PC-3 (cell line): Measurements from ENCODE around the gene ZNF841. TPM values are rescaled to one million over a fixed set of nuclear protein-coding genes. Genes with fewer than 3 reads are reported as not detected.
A peak's percentile ranks its signal among the peaks of the same experiment; 100 is the strongest.
"Not testable (repeated sequence)": the region's sequence is repeated elsewhere in the genome, so short reads cannot be mapped to it uniquely, and the experiment has no call there.

Experiments used
- ATAC-seq: fragments of 200-7000 bp; cut with Tn5 transposase; 2 replicates; pipeline ENCODE4 v1.9.1; 2020; ENCODE audit warnings: mild to moderate bottlenecking, moderate library complexity
- BruUV-seq: library from RNA; stranded (reverse); fragments of 400-500 nt; replicated peaks from 2 replicates; lab custom pipeline; 2021; lab: Mats Ljungman, UMichigan
- CTCF ChIA-PET: fragments of 300-600 bp; sonication (Branson Sonifier 250); formaldehyde crosslinking; loops from one replicate; lab custom pipeline; 2022; ENCODE audit warnings: antibody characterized with exemption; lab: Charles Lee
- POLR2A ChIA-PET: fragments of 300-600 bp; sonication (Branson Sonifier 250); formaldehyde crosslinking; loops from one replicate; lab custom pipeline; 2022; ENCODE audit warnings: antibody characterized with exemption; ENCODE audit not compliant: unreplicated experiment; lab: Charles Lee
- DNase-seq: peaks from one replicate; pipeline ENCODE4 v3.0.0-alpha.2; 2015
- H2AFZ ChIP-seq: fragments of 300-600 bp; sonication (generic); 2 replicates; pipeline ENCODE4 v1.6.0; 2016; ENCODE audit warnings: antibody characterized with exemption, low read length
- H3F3A ChIP-seq: fragments of 300-600 bp; sonication (generic); one replicate; pipeline ENCODE4 v1.6.0; 2017; ENCODE audit warnings: antibody characterized with exemption, low read length, control low read depth, mild to moderate bottlenecking; ENCODE audit not compliant: unreplicated experiment
- H3K27ac ChIP-seq: fragments of 300-600 bp; sonication (generic); 2 replicates; pipeline ENCODE4 v1.5.1; 2016; ENCODE audit warnings: mild to moderate bottlenecking, low read length
- H3K27me3 ChIP-seq: fragments of 300-600 bp; sonication (generic); 2 replicates; pipeline ENCODE4 v1.6.1; 2016; ENCODE audit warnings: low read length, mixed read lengths
- H3K36me3 ChIP-seq: fragments of 300-600 bp; sonication (generic); 2 replicates; pipeline ENCODE4 v1.6.1; 2016; ENCODE audit warnings: low read depth, mixed run types, low read length, mixed read lengths
- H3K4me1 ChIP-seq: fragments of 300-600 bp; sonication (generic); 2 replicates; pipeline ENCODE4 v1.5.1; 2016; ENCODE audit warnings: low read length; ENCODE audit not compliant: insufficient read depth
- H3K4me2 ChIP-seq: fragments of 300-600 bp; sonication (generic); 2 replicates; pipeline ENCODE4 v1.6.0; 2016; ENCODE audit warnings: low read length
- H3K4me3 ChIP-seq: fragments of 300-600 bp; sonication (generic); 2 replicates; pipeline ENCODE4 v1.5.1; 2016; ENCODE audit warnings: mild to moderate bottlenecking, low read length, mixed read lengths
- H3K79me2 ChIP-seq: fragments of 300-600 bp; sonication (generic); 2 replicates; pipeline ENCODE4 v1.6.1; 2017; ENCODE audit warnings: low read length, mixed read lengths
- H3K9ac ChIP-seq: fragments of 300-600 bp; sonication (generic); 2 replicates; pipeline ENCODE4 v1.6.0; 2016; ENCODE audit warnings: mild to moderate bottlenecking, low read length
- H3K9me2 ChIP-seq: fragments of 300-600 bp; sonication (generic); replicated peaks from 2 replicates; pipeline ENCODE4 v1.6.1; 2016; ENCODE audit warnings: mixed run types, low read length, mixed read lengths
- H3K9me3 ChIP-seq: fragments of 300-600 bp; sonication (generic); 2 replicates; pipeline ENCODE4 v1.6.1; 2016; ENCODE audit warnings: low read length, mixed read lengths
- H4K20me1 ChIP-seq: fragments of 300-600 bp; sonication (generic); 2 replicates; pipeline ENCODE4 v1.6.1; 2016; ENCODE audit warnings: low read length, mixed read lengths
- CTCF ChIP-seq: fragments of 300-600 bp; sonication (generic); conservative IDR thresholded peaks from 2 replicates; pipeline ENCODE4 v1.5.1; 2017; ENCODE audit warnings: antibody characterized with exemption, low read depth, mild to moderate bottlenecking, low read length
- EZH2 ChIP-seq: fragments of 300-600 bp; sonication (generic); IDR thresholded peaks from one replicate; pipeline ENCODE4 v1.6.1; 2017; ENCODE audit warnings: antibody characterized with exemption, mild to moderate bottlenecking, low read length; ENCODE audit not compliant: unreplicated experiment
- EZH2phosphoT487 ChIP-seq: fragments of 300-600 bp; sonication (generic); IDR thresholded peaks from 2 replicates; pipeline ENCODE4 v1.6.1; 2018; ENCODE audit warnings: mild to moderate bottlenecking, antibody characterized with exemption, low read length, borderline replicate concordance
- intact Hi-C: fragments of 100-400 bp; cut with micrococcal nuclease; formaldehyde crosslinking; loops from 2 replicates; pipeline ENCODE4 v1.9.0; 2023
- total RNA-seq: library from RNA; depleted of rRNA; stranded (reverse); fragments of >200 nt; gene quantifications from 2 replicates; pipeline ENCODE4 v1.2.3, GENCODE V29; 2014; rRNA removed

ZNF841 gene
- total RNA-seq, 1 experiment from 2014 or later = 11.6 TPM

GRCh38 chr19:52024478-52024877 lies 71.1 kb downstream of the ZNF841 start:
- H3K9me2 ChIP-seq, H3K27me3 ChIP-seq, H3K9ac ChIP-seq, H2AFZ ChIP-seq, DNase-seq, H3K27ac ChIP-seq, BruUV-seq, ATAC-seq, H3F3A ChIP-seq, intact Hi-C loops, H3K4me1 ChIP-seq, H3K4me2 ChIP-seq, H4K20me1 ChIP-seq, POLR2A ChIA-PET, H3K4me3 ChIP-seq, CTCF ChIA-PET: not testable (repeated sequence)
- Histone ChIP-seq H3K79me2 (peaks cover 13% of the 10 kb centered on the region), H3K9me3 (peaks cover 47% of the 10 kb centered on the region), H3K36me3 (peaks cover 71% of the 10 kb centered on the region)

DNA sequence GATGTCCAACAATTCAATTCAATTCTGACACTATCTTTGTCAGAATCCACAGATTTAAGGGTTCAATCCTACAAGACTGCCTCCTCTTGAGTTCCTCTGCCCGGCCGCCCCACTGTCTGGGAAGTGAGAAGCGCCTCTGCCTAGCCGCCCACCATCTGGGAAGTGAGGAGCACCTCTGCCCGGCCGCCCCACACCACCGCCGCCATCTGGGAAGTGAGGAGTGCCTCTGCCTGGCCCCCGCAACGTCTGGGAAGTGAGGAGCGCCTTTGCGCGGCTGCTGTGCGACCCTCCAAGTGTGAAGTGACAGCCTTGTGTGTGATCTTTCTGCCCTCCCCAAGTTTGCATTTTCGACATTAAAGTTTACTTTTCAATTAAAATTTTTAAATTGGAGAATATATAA lies 73.4 kb downstream of the ZNF841 start:
- Histone ChIP-seq H3K9ac (no peak overlapping the region), H3K9me3 (peaks cover 62% of the 10 kb centered on the region), H3F3A (no peaks in the 10 kb centered on the region), H3K4me1 (no peaks in the 10 kb centered on the region), H3K27me3 (no peaks in the 10 kb centered on the region), H3K9me2 (no peaks in the 10 kb centered on the region), H3K36me3 (peaks cover 92% of the 10 kb centered on the region), H3K79me2 (peaks cover 4% of the 10 kb centered on the region), H3K27ac (no peak overlapping the region), H2AFZ (no peak overlapping the region), H4K20me1 (no peaks in the 10 kb centered on the region), H3K4me2 (no peak overlapping the region), H3K4me3 (no peak overlapping the region)
- TF ChIP-seq EZH2phosphoT487 (no peak), EZH2 (no peak), CTCF (no peak)
- intact Hi-C loops = no loop called here
- BruUV-seq = no TSS peak
- CTCF ChIA-PET = no interaction called here
- ATAC-seq (no peak), DNase-seq (no peak)
- POLR2A ChIA-PET = no interaction called here

DNA sequence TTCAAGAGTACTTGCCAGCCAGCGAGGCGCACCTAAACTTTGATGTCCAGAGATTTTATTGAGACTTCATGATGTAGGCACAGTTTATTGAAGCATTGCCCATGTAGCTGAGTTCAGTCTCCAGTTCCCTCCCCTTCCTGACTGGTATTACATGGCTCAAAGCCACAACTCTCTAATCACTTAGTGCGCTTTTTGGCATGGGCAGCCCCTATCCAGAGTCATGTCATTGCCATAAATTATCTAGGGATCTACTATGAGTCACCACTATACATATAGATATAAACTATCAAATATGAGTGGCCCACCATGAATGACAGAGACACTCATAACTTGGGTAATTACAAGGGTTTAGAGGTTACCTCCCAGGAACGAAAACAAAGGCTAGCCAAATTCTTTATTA lies 75.1 kb downstream of the ZNF841 start:
- ATAC-seq = peak; percentile 88
- Histone ChIP-seq H3K4me3 (no peak overlapping the region), H3K79me2 (no peaks in the 10 kb centered on the region), H2AFZ (no peak overlapping the region), H3K27ac (no peak overlapping the region), H3K27me3 (no peaks in the 10 kb centered on the region), H3F3A (no peaks in the 10 kb centered on the region), H3K9me2 (no peaks in the 10 kb centered on the region), H4K20me1 (no peaks in the 10 kb centered on the region), H3K9me3 (peaks cover 75% of the 10 kb centered on the region), H3K4me1 (no peaks in the 10 kb centered on the region), H3K4me2 (no peak overlapping the region), H3K9ac (no peak overlapping the region), H3K36me3 (peaks cover 93% of the 10 kb centered on the region)
- ChIA-PET CTCF (no interaction called here), POLR2A (no interaction called here)
- peak; percentile 50 for DNase-seq
- intact Hi-C loops = no loop called here
- TF ChIP-seq CTCF = no peak
- no peak for TF ChIP-seq EZH2phosphoT487
- TF ChIP-seq EZH2 = no peak
- no TSS peak for BruUV-seq

Other genes with a start within 250 kb of the ZNF841 start
- gene ZNF577, start 207.8 kb downstream of the ZNF841 start, total RNA-seq = 6.2 and 7.2 TPM in 2 replicates
- gene ZNF649, start 190.7 kb downstream of the ZNF841 start, total RNA-seq = 4.7 and 9.7 TPM in 2 replicates
- 3.1 and 4.3 TPM in 2 replicates for gene ZNF613, start 168.3 kb downstream of the ZNF841 start, total RNA-seq
- 5.2 and 6.2 TPM in 2 replicates for gene ZNF350, start 108.9 kb downstream of the ZNF841 start, total RNA-seq
- 5.4 and 5.5 TPM in 2 replicates for gene ZNF615, start 87.6 kb downstream of the ZNF841 start, total RNA-seq
- gene ZNF614, start 67.4 kb downstream of the ZNF841 start, total RNA-seq = 9.7 and 10.4 TPM in 2 replicates
- gene ZNF432, start 46.9 kb downstream of the ZNF841 start, total RNA-seq = 4.4 and 6.4 TPM in 2 replicates
- gene ZNF616, start 44.2 kb upstream of the ZNF841 start, total RNA-seq = 3.7 and 3.9 TPM in 2 replicates
- gene ZNF836, start 75.9 kb upstream of the ZNF841 start, total RNA-seq = 2.6 and 8.0 TPM in 2 replicates
- gene PPP2R1A, start 94.3 kb upstream of the ZNF841 start, total RNA-seq = 336 and 427 TPM in 2 replicates
- 9.1 and 11.7 TPM in 2 replicates for gene ZNF766, start 173.8 kb upstream of the ZNF841 start, total RNA-seq
- 7.3 and 9.6 TPM in 2 replicates for gene ZNF480, start 201.4 kb upstream of the ZNF841 start, total RNA-seq
- 0.23 and 0.29 TPM in 2 replicates for gene ZNF610, start 240.5 kb upstream of the ZNF841 start, total RNA-seq